ENCODE results near the gene PPP1R36. TPM values are rescaled to one million over a fixed set of nuclear protein-coding genes. Genes with fewer than 3 reads are reported as not detected.

The PPP1R36 gene
- total RNA-seq, 1 donor from 2014 or later = not detected

DNA sequence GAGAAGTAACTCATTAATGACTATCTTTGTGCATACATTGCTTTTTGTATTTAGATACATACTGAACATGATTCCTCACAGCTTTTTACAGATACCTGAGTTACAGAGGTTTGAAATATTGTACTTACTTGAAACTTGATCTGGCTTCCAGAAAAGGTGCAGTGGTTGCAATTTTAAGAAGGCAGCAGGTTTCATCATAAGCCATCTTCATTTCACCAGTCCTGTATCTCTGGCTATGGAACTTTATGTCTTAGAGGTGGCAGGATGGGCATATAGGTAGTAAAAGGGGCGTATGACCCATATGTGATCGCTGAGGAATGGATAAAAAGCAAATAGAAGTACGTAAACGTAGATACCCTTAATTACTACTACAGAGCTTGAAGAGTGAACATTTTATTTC is 31.5 kb upstream of the PPP1R36 start:
- Mint-ChIP-seq H3K27me3 (no peaks in the 10 kb centered on the region), H3K9me3 (no peaks in the 10 kb centered on the region), H3K27ac (no peak overlapping the region), H3K4me3 (no peak overlapping the region), H3K36me3 (ENCODE audit: low read depth) (peaks cover 12% of the 10 kb centered on the region), H3K4me1 (peaks cover 37% of the 10 kb centered on the region)
- intact Hi-C loops (cut with micrococcal nuclease) = no loop called here
- ATAC-seq (ENCODE audit: low read depth) (no peak), DNase-seq (no peak)
- POLR2A ChIA-PET = no interaction called here
- TF ChIP-seq, protein P1, sequence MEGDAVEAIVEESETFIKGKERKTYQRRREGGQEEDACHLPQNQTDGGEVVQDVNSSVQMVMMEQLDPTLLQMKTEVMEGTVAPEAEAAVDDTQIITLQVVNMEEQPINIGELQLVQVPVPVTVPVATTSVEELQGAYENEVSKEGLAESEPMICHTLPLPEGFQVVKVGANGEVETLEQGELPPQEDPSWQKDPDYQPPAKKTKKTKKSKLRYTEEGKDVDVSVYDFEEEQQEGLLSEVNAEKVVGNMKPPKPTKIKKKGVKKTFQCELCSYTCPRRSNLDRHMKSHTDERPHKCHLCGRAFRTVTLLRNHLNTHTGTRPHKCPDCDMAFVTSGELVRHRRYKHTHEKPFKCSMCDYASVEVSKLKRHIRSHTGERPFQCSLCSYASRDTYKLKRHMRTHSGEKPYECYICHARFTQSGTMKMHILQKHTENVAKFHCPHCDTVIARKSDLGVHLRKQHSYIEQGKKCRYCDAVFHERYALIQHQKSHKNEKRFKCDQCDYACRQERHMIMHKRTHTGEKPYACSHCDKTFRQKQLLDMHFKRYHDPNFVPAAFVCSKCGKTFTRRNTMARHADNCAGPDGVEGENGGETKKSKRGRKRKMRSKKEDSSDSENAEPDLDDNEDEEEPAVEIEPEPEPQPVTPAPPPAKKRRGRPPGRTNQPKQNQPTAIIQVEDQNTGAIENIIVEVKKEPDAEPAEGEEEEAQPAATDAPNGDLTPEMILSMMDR (IDR thresholded peaks at IDR 0.05) = no peak
- CTCF ChIA-PET = no interaction called here

DNA sequence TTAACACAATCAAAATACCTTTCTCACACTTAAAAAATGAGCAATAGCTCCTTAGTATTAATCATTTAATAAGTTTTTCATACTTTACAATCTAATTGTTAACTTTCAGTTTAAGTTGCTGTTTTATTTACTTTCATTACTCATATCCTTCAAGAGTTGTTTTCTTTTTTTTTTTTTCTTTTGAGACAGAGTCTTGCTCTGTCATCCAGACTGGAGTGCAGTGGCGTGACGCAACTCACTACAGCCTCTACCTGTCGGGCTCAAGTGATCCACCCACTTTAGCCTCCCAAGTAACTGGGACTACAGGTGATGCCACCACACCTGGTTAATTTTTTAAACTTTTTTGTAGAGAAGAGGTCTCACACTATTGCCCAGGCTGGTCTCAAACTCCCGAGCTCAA is 29.1 kb upstream of the PPP1R36 start:
- H3K9me3 Mint-ChIP-seq = no peaks in the 10 kb centered on the region
- POLR2A ChIA-PET = interaction anchor here (0.8 kb wide), 1 partner anchor 31 kb away, joined by 5 read pairs; no protein-coding TSS in a partner anchor
- H3K27me3 Mint-ChIP-seq = no peaks in the 10 kb centered on the region
- CTCF ChIA-PET = interaction anchor here (4.3 kb wide), 1 partner anchor 9 kb away, joined by 22 read pairs; no protein-coding TSS in a partner anchor
- TF ChIP-seq, protein P1 (IDR thresholded peaks at IDR 0.05) = no peak
- intact Hi-C loops (cut with micrococcal nuclease) = no loop called here
- DNase-seq (no peak), ATAC-seq (ENCODE audit: low read depth) (no peak)
- H3K27ac Mint-ChIP-seq = no peak overlapping the region
- peaks cover 14% of the 10 kb centered on the region for H3K36me3 Mint-ChIP-seq (ENCODE audit: low read depth)
- no peak overlapping the region for H3K4me3 Mint-ChIP-seq
- peaks cover 21% of the 10 kb centered on the region for H3K4me1 Mint-ChIP-seq

DNA sequence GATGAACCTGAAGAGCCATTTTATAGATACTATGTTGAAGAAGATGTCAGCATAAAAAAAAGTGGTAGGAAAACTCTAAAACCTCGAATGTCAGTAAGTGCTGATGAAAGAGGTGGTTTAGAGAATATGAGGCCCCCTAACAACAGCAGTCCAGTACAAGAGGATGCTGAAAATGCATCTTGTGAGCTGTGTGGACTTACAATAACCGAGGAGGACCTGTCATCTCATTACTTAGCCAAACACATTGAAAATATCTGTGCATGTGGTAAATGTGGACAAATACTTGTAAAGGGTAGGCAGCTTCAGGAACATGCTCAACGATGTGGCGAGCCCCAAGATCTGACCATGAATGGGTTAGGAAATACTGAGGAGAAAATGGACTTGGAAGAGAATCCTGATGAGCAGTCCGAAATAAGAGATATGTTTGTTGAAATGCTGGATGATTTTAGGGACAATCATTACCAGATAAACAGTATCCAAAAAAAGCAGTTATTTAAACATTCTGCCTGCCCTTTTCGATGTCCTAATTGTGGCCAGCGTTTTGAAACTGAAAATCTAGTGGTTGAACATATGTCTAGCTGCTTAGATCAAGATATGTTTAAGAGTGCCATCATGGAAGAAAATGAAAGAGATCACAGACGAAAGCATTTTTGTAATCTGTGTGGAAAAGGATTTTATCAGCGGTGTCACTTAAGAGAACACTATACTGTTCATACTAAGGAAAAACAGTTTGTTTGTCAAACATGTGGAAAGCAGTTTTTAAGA is 27.0 kb upstream of the PPP1R36 start:
- no peak for ATAC-seq (ENCODE audit: low read depth)
- POLR2A ChIA-PET = no interaction called here
- no peak overlapping the region for H3K27ac Mint-ChIP-seq

DNA sequence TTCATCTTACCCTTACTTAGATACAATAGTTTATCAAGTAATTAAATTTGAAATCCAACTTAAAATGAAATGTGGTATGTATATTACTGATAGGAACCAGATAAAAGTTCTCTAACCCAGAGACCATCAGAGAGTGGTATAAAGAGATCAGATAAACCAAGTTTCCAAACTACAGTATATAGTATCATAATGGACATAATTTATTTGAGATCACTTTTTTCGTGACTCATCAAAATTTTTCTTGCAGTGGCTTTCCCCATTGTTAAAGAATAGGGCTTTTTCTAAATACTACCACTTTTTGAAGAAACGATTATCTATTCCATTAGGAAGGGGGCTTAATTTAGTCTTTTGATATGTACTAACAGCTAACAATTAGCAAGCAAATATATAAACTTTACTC is 24.4 kb upstream of the PPP1R36 start:
- Mint-ChIP-seq H3K4me1 (peaks cover 2% of the 10 kb centered on the region), H3K27me3 (no peaks in the 10 kb centered on the region), H3K9me3 (no peaks in the 10 kb centered on the region), H3K27ac (no peak overlapping the region), H3K4me3 (no peak overlapping the region), H3K36me3 (ENCODE audit: low read depth) (peaks cover 18% of the 10 kb centered on the region)
- DNase-seq = no peak
- ATAC-seq (ENCODE audit: low read depth) = no peak
- CTCF ChIA-PET = interaction anchor here (1.5 kb wide), 1 partner anchor 14 kb away, joined by 3 read pairs; no protein-coding TSS in a partner anchor
- TF ChIP-seq, protein P1 (IDR thresholded peaks at IDR 0.05) = no peak
- intact Hi-C loops (cut with micrococcal nuclease) = no loop called here
- POLR2A ChIA-PET = interaction anchor here (1.0 kb wide), 1 partner anchor 15 kb away, joined by 3 read pairs; the partner anchor contains the start of gene HSPA2

More for the DNA sequence above, 27.0 kb upstream of the PPP1R36 start:
- Mint-ChIP-seq H3K4me3 (no peak overlapping the region), H3K36me3 (ENCODE audit: low read depth) (peaks cover 21% of the 10 kb centered on the region), H3K9me3 (no peaks in the 10 kb centered on the region), H3K4me1 (peaks cover 8% of the 10 kb centered on the region), H3K27me3 (no peaks in the 10 kb centered on the region)
- TF ChIP-seq, protein P1 (IDR thresholded peaks at IDR 0.05) = no peak
- intact Hi-C loops (cut with micrococcal nuclease) = no loop called here
- CTCF ChIA-PET = interaction anchor here (4.3 kb wide), 1 partner anchor 11 kb away, joined by 22 read pairs; no protein-coding TSS in a partner anchor
- no peak for DNase-seq

DNA sequence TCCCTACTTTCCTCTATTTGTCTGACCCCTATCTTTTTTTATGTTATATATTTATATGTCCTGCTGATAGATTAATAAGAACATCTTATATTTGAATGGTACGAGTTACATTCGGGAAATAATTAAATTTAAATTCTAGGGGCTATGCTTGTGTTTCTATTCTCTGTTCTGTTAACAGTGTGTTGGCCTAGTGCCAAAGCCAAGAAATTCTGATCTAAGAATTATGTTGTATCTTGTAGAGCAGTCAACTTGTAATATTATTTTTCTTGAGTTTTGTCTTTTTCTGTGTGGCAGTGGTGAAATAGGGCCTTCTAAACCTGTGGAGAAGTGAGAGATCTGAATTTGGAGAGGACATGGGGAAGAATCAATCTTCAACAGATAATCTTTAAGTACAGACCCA is 18.2 kb upstream of the PPP1R36 start:
- DNase-seq = no peak
- ChIA-PET POLR2A (no interaction called here), CTCF (interaction anchor here (1.0 kb wide), 1 partner anchor 21 kb away, joined by 4 read pairs; no protein-coding TSS in a partner anchor)
- Mint-ChIP-seq H3K27me3 (no peaks in the 10 kb centered on the region), H3K4me3 (no peak overlapping the region), H3K36me3 (ENCODE audit: low read depth) (peaks cover 6% of the 10 kb centered on the region), H3K4me1 (no peaks in the 10 kb centered on the region), H3K27ac (no peak overlapping the region), H3K9me3 (no peaks in the 10 kb centered on the region)
- TF ChIP-seq, protein P1 (IDR thresholded peaks at IDR 0.05) = no peak
- intact Hi-C loops (cut with micrococcal nuclease) = no loop called here
- no peak for ATAC-seq (ENCODE audit: low read depth)

Data from activated B cell treated with CpG ODN at 0.5 μM for 24 hours (primary cell).